Femur (tissue), 1 donor: Measurements from ENCODE around the gene NUDT16L1.
A peak's percentile ranks its signal among the peaks of the same experiment; 100 is the strongest.
"Not testable (repeated sequence)": the region's sequence is repeated elsewhere in the genome, so short reads cannot be mapped to it uniquely, and the experiment has no call there.

ENCODE experiments used
- DNase-seq: peaks from one replicate; pipeline ENCODE4 v3.0.0-alpha.2; 2017

NUDT16L1 gene

DNA sequence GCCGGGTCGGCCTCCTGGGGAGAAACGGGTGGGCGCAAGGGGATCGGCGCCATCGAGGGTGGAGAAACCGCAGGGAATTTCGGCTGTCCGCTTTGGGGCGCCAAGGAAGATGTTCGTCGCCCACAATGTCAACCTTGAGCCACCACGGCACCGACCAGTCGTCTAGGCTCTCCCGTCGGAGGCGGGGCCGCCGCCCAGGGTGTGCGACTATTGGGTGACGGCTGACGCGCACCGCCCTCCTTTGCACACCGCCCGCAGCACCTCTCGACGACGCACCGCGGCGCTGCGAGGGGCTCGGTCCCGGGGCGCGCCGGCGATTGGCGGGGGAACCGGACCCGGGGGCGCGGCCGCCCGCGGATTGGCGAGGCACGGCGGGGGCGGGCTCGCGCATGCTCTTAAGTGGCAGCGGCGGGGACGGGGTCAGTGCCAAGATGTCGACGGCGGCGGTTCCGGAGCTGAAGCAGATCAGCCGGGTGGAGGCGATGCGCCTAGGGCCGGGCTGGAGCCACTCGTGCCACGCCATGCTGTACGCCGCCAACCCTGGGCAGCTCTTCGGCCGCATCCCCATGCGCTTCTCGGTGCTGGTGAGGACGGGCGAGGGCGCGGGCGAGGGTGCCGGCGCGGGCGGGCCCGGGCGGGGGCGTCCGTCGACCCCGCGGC is at the start of gene NUDT16L1:
NUDT16L1 (plus strand) TSS at position 267 of the 660 bp plus-strand sequence; CDS start at position 432, 165 bp downstream.
- DNase-seq = peak; percentile 98

DNA sequence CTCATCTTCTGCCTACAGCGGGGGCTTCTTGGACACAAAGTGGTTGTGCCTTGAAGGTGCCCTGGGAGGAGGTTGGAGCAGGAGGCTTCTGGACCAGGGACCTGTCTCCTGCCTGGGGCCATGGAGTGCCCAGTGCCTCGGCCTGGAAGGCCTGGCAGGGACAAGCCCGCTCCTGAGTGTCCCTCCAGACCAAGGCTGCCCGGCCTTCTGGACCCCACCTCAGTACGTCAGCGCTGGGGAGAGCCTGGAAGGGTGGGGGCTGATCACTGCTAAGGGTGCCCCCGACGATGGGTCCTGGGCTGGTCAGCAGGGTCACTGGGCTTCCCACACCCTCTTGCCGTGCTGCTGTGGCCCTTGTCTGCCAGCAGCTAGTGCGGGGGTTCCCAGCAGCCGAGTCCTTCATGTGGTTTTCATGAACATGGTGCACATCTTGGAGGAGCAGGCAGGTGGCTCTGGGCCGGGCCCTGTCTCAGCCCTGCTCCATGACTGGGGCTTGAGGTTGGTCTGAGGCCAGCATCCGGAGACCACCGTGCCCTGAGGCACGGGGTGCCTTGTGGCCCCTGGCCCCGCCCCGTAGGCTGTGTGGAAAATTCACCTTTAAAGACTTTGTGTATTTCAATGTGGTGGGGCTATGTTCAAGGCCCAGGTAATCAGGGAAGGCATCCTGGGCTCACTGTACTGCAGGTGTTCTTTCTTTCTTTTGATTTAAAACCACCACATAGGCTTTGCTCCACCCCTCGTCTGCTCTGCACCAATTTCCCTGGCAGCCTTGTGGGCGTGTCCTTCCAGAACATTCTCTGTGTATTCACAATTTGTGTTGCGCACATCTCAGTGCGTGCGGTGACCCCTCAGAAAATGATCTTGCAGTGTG is 46.4 kb upstream of the NUDT16L1 start:
- DNase-seq = no peak

DNA sequence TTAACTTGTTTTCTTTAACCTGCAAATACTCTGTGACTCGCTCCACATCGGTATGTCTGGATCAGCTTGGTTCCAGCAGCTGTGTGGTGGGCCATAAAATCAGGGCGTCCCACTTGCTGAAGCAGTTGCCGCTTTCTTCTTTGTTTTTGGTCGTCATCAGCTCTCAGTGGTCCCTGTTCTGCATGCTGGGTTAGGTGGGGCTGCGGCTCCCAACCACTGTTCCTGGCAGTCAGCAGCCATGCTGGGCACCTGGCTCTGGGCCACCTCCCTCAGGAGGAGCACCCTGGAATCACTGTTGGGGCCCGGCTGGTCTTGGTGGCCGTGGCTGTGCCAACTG is 45.8 kb upstream of the NUDT16L1 start:
- DNase-seq = no peak

DNA sequence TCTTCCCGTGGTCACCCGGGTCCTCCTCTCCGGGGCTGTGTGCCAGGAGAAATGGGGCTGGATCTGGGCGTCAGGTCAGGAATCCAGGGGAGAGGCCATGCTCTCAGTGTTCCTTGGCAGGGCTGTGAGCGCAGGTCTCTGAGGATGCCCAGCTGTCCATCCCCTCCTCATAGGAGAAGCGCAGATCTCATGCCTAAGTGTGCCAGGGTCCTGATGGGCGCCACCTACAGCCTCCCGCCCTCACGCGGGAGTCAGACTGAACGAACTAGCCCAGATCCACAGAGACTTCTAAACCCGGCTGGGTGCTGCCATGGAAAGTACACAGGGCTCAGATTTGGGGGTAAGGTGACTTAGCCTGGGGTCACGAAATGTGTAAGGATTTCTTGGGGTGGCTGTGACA is 44.4 kb upstream of the NUDT16L1 start:
- DNase-seq = no peak

DNA sequence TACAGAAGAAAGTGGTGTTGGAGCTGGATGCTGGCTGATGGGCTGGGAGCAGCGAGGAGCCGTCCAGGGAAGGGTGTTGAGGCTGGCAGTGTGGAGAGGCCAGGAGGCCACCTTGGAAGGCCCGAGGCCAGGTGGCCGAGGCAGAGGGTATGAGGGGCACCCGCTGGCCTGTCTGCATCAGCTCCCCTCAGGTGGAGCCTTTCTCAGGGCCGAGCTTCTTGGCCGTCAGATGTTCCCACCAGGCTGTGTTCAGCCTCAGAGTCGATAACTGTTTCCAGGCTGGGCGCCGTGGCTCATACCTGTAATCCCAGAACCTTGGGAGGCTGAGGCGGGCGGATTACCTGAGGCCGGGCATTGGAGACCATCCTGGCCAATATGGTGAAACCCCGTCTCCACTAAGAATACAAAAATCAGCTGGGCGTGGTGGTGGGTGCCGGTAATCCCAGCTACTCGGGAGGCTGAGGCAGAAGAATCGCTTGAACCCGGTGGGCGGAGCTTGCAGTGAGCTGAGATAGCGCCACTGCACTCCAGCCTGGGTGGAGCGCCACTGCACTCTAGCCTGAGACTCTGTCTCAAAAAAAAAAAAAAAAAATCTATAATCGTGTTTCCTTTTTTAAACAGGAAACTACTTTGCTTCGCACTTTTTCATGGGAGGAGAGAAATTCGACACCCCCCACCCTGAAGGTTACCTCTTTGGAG is 43.5 kb upstream of the NUDT16L1 start:
- no peak for DNase-seq

DNA sequence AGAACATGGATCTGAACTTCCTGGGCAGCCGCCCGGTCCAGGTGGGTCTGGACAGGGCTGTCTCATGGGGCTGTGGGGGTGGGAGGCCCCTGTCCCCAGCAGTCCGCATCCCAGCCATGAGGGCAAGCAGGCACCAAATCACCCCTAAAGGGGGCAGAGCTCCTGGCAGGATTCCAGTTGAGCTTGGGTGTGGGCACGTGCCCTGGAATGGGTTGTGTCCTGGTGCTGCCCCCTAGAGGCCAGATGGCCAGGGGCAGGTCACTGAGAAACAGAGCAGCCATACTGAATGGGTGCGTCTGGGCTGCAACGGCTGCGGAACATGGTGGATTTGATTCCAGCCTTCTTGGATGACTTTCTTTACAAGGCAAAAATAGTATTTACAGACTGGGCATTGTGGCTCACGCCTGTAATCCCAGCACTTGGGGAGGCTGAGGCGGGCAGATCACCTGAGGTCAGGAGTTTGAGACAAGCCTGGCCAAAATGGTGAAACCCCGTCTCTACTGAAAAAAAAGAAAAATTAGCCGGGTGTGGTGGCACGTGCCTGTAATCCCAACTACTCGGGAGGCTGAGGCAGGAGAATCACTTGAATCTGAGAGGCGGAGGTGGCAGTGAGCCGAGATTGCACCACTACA is 42.8 kb upstream of the NUDT16L1 start:
- DNase-seq = not testable (repeated sequence)

DNA sequence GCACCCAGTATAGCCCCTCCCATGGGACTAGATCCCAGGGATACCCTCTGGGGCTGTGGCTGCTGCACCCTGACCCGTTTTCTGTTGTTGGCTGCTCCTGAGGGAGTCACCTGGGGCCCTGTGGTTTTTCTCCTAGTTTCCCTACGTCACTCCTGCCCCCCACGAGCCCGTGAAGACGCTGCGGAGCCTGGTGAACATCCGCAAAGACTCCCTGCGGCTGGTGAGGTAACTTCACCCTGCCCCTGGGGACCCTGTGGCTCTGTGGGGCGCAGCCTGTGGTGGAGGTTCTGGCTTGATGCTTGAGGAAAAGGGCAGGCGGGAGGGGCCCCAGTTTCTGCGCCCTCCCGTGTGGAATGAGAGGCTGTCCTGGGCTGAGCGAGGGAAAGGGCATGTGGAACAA is 41.5 kb upstream of the NUDT16L1 start:
- DNase-seq = no peak

DNA sequence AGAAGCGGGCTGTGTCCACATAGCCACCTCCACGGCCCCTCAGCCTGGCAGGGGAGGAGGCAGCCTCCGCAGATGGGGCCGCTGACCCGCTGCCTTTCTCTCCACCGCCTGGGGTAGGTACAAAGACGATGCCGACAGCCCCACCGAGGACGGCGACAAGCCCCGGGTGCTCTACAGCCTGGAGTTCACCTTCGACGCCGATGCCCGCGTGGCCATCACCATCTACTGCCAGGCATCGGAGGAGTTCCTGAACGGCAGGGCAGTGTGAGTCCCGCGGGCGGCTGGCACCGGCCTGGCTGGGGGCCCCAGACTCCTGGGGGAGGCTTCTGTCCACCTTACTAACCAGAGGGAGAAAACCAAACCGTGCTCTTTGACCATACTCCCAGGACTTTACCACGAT is 40.8 kb upstream of the NUDT16L1 start:
- DNase-seq = no peak

DNA sequence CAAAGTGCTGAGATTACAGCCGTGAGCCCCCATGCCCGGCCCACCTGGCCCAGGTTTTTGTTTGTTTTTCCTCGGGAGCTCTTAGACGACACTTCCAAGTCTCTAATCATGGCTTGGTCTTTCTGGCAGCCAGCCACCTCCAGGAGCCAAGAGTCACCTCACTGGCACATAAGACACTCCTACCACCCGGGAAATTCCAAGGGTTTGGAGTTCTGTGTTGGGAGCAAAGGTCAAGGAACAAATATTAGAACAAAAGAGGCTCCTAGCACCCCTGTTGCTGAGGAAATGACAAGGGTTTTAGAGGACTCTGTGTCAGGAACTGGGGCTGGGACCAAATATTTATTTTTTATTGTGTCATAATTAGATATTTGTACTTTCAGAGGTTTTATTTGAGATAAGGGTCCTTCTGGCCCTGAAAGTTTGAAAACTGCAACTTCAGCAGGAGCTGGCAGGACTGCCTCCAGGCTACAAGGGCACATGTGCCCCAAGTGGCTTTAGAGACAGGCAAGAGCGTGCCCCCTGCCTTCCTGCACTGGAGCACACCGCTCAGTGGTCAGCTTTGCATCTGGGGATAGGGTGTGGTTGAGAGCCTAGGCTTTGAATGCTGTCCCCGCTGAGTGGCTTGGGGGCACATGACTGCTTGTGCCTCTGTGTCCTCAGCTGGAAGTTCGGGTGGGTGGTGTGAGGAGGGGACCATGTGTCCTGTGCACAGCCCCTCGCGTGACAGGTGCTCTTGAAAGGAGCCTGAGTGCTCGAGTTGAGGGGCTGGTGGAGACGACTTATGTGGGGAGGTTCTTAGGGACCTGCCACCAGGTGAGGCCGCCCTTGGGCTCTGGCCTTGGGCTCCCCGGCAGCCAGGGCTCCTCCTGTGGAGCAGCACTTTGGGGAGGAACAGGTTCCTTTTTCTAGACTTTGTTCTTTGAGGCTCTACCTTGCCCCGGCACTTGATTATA is 39.1 kb upstream of the NUDT16L1 start:
- DNase-seq = no peak

DNA sequence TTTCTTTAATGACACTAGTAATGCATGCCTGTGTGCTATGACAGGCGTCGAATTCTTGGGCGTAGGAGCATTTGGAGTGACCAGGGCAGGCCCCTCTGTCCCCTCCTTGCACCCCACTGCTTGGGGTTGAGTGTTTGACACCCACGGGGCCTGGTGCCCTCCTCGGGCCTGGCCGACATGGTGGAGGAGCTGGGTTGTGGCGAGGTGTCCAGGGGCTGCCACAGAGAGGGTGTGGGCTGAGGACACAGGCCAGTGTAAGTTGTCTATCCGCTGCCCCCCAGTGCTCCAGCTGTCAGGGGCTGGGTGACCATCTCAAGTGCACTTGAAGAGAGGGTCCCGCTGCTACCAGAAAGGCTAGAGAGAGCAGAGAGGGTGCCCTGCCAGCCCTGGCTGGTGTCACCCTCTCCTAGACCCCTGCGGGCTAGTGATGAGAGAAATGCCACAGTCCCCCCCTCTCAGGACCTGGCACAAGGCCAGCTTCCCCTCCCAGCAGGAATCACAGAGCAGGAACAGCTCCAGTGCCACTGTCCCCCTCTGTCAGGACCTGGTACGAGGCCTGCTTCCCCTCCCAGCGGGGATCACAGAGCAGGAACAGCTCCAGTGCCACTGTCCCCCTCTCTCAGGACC is 38.3 kb upstream of the NUDT16L1 start:
- DNase-seq = no peak

DNA sequence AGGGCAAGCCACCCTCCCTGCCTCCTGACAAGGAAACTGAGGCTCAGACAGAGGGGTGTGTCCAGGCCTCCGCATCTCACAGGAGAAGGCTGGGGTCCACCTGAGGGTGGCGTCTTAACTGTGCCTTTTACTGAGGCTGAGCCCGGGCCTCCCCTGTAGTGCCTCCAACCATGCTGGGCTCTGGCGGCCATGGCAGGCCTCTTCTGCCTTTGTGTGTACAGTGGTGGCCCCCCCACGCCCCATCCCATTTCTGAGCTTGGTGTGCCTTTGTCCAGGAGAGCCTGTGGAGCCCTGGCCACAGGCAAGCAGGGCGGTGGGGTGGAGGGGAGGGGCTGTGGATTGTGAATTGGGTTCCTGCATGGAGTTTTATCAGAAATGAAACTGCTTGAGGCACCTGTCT is 37.6 kb upstream of the NUDT16L1 start:
- no peak for DNase-seq

DNA sequence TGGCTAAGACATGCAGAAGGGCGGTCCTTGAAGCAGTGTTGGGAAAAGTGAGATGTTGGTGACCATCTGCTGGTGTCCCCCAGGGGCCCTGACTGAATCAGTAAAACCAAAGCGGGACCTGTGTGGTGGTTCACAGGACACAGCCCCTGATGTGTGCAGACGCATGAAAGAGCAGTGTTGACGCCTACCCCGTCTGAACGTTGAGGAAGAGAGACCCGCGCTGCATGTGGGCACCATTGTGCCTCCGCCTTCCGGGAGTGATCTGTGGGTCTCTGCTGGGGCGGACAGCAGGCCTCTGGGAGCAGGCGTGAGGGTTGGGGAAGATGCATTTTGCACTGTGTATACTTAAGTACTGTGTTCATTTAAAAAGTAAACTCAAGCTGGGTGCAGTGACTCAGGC is 37.1 kb upstream of the NUDT16L1 start:
- DNase-seq = no peak

DNA sequence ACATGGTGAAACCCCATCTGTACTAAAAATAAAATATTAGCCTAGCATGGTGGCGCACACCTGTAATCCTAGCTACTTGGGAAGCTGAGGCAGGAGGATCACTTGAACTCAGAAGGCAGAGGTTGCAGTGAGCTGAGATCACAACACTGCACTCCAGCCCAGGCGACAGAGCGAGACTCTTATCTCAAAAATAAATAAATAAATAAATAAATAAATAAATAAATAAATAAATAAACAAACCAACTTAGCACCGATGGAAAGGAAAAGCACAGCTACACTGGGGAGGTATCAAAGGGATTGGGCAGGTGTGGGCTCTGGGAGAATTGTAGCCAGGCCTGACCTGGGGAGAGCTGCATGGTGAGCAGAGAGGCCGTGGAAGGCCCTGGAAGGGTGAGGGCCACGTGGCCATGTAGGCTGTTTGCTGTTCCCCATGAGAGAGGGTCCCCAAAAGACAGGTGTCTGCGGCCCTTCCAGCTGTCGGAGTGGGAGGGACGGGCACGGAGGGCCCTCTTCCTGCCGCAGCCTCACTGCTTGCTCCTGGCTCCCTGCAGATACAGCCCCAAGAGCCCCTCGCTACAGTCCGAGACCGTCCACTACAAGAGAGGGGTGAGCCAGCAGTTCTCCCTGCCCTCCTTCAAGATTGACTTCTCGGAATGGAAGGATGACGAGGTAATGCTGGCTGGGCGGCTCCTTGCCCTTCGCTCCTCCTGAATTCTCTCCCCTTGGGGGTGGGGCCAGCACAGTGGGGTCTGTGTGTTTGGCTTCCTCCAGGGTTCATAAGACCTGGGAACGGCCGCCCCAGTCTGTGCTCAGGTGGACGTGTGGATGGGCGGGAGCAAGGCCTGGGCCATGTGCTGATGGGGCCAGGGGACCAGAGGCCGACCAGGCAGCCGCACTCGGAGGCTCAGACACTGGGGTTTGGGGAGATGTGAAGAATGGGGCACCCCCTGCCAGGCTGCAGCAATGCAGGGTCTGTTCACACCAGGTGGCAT is 36.4 kb upstream of the NUDT16L1 start:
- no peak for DNase-seq

DNA sequence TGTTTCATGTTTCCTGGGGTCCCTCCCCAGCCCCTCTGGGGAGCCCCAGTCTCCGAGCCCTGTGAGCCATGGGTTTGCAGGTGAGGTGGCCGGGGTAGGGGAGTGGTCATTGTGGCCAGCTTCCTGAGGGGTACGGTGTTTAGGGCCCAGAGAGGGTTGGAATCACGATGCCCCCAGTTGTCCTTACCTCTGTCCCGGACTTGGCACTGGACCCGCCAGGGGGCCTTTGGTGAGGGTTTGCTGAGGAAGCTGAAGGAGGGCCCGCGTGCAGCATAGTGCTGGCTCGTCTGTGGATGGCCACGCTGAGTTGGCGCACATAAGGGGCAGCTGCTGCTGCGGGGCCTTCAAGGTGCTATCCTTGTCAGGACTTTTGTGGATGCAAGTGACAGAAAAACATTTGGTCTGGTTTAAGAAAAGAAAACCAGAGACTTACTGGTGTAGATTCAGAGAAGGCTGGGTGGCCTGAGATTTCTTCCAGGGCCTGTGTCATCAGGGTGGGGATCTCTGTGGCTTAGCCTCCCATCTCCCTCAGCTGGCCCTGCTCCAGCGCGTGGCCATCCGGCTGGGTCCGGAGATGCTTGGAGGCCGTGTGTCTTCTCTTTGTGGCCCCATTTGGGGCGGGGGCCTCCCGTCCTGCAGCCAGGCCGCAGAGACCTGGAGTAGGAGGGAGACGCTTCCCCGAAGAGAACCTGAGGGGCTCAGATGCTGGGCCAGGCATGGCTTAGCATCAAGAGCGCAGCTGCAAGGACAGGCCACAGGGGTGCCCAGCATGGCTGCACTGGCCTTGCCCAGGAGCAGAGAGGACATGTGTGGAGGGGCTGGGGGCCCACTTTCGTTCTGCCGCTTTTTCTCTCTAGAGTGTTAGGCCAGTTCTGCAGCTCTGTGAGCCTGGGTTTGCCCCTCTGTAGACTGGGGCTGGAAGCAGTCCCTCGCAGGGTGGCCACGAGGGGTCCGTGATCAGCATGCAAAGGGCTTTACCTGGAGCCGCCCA is 33.7 kb upstream of the NUDT16L1 start:
- no peak for DNase-seq

DNA sequence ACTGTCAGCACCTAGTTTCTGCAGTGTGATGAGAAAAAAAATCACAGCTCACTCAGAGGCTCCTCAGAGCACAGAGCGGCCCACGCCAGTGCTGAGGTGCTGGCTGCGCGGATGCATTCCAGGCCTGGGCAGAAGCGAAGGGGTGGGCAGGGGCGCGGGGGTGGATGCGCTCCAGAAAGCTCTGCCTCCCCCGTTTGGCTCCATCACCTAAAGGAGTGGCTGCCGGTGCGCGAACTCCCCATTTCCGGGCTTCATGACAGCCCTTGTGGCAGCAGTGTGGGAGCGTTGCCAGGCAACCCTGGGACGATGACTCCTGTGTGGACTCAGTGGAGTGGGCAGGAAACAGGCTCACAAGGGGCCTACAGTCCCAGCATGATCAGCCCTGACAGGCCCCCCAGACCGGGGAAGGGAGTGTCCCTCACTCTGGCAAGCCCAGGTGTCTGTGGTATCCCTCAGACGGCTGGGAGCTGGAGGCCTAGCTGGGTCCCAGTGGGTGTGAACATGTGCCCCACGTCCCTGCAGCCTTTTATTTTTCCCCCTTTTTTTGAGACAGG is 32.8 kb upstream of the NUDT16L1 start:
- DNase-seq = peak; percentile 85

DNA sequence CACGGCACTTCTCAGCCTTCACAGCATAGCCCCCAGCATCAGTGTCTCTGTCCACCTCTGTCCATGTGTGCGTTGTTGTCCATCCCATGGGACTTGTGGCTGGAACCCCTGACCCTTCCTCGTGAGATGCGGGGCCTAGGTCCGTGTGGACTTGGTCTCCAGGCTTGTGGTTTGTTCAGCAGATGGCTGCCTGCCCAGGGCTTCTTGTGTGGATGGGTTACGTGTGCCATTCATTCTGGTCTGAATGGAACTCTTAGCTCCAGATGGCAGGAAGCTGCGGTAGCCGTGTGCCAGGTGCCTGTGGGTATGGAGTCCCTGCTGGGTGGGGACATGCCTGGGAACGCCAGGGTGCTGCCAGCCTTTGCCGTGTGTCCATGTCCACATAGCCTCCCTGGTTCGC is 31.7 kb upstream of the NUDT16L1 start:
- DNase-seq = no peak

DNA sequence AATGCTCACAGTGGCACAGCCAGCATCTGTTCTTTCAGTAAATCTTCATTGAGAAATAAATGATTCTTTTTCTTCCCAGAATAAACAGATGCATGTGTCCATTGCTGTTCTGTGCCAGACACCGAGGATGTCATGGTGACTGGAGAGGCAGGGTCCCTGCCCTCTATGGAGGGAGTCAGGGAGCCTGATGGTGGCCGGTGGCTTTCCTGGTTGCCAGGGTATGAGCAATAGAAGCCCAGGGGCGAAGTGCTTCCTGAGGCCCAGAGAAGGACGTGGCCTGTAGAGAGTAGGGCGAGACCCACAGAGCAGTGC is 29.9 kb upstream of the NUDT16L1 start:
- no peak for DNase-seq

DNA sequence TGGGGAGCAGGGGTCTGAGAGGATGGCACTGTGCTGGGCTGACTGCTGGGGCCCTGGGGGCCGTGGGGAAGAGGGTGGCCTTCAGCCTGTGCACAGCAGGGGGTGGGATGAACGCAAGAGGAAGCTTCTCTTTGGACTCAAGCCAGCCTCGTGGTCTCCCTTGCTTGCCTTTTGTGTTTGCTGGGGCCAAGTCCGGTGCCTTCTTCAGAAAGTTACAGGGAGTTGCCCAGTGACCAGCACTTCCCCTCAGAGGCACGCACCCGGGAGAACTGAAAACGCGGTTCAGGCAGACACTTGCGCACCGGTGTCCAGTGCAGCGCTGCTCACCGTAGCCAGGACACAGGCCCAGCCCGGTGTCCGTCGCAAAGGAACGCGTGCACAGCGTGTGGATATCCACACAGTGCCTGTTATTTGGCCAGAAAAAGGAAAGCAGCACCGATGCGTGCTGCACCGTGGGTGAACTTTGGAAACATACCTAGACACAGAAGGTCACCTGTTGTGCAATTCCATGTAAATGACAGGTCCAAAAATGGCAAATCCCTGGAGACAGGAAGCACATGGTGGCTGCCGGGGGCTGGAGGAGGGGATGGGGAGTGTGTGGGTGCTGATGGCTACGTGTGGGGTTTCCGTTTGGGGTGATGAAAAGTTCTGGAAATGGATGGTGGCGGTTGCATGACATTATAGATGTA is 29.4 kb upstream of the NUDT16L1 start:
- peak; percentile 65 for DNase-seq
